SHP77 (cell line): ENCODE data around the gene SMAD6.

Experiments used
- DNase-seq, 2 experiments: peaks; one replicate each; lab custom pipeline; 2025; lab: John Stamatoyannopoulos, UW

The SMAD6 gene

GRCh38 chr15:66702035-66702786 lies at the start of gene SMAD6:
Gene SMAD6, plus strand, starts transcription at chr15:66702236. Its CDS starts 1,023 bp downstream, at chr15:66703259.
- peak; percentile 45 to 57 for DNase-seq

DNA sequence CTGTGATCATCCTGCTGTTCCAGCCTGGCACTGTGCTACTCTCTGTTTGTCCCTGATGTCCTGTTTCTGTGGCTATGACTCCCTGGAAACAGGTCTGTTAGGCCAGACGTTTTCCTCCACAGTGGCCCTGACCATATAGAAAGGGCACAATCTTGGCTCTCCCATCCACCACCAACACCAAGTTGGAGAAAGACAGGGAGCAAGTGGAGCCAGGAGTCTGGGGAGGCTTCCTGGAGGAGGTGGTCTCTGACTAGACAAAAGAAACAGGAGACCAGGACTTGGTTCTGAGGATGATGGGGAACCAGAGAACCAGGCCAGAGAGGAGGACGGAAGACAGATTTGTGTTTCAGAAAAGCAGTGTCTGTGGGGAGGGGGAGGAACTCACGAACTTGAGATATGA lies 49.2 kb upstream of the SMAD6 start:
- DNase-seq = no peak

- no peak for DNase-seq
Measured at GRCh38 chr15:66653398-66653797, 48.6 kb upstream of the SMAD6 start.

GRCh38 chr15:66653852-66654251 lies 48.2 kb upstream of the SMAD6 start:
- DNase-seq = no peak

- DNase-seq = peak in 1 of 2 experiments; percentile 44
Measured at GRCh38 chr15:66654361-66654738, 47.7 kb upstream of the SMAD6 start.

DNA sequence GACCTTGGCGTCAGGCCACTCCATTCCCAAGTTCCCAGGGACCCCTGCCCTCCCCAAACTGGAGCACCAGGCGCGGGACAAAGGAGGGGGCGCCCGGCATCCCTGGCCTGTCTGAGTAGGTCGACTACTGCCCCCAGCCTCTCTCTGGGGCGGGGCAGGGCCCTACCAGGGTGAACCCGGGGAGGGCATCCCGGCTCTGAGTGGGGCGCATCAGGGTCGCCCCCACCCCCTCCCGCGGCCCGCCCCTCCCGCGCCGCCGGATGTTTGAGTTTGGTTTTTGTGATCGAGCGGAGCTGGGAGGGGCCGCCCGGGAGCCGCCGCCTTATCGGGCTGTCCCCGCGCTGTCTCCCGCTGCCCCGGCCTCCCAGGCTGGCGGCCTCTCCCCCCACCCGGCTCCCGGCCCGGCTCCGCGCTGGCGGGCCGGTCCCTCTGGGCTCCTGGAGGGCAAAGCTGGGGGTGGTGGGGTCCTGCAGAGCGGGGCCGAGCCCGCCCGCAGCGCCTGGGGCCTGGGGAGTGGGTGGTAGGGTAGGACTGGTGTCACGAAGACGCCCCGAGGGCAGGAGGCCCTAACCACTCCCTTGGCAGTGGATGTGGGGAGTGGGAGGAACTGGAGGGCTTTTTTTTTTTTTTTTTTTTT lies 47.2 kb upstream of the SMAD6 start:
- DNase-seq = no peak

DNA sequence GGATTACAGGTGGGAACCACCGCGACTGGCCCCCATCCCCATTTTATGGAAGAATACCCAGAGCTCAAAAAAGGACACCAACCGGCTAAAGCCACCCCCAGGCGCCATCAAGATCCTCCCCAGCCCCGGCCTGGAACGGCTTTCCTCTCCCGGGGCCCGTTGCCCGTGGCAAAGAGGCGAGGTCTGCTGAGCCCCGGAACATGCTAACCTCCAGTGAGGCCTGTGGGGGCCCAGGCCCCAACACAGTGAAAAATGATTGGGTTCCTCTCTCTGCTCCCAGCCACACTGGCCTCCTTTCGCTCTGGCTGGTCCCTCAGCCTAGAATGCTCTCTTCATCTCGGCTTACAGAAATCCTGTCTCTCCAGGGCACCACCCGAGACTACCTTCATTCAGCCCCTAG lies 46.5 kb upstream of the SMAD6 start:
- no peak for DNase-seq

DNA sequence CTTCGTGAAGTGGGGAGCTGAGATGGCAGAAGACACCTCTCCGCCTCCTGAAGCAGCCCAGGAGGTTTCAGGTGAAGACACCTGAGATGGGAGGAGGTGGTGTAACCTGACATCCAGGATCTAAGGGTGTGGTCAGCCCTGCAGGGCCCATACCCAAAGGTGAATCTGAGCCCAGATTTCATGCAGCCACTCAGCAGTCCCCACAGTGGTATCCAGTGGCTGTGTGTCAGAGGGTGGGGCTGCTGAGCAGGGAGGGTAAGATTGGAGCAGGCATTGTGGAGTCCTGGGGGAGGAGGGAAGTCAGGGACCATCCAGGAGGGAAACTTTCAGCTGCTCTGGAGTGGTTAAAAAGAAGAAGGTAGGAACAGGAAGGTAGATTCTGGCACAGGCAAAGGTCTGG lies 46.0 kb upstream of the SMAD6 start:
- DNase-seq = no peak

GRCh38 chr15:66657185-66658020 lies 44.6 kb upstream of the SMAD6 start:
- DNase-seq = no peak

GRCh38 chr15:66658044-66658443 lies 44.0 kb upstream of the SMAD6 start:
- DNase-seq = no peak

- no peak for DNase-seq
Measured at GRCh38 chr15:66658855-66659254, 43.2 kb upstream of the SMAD6 start.

DNA sequence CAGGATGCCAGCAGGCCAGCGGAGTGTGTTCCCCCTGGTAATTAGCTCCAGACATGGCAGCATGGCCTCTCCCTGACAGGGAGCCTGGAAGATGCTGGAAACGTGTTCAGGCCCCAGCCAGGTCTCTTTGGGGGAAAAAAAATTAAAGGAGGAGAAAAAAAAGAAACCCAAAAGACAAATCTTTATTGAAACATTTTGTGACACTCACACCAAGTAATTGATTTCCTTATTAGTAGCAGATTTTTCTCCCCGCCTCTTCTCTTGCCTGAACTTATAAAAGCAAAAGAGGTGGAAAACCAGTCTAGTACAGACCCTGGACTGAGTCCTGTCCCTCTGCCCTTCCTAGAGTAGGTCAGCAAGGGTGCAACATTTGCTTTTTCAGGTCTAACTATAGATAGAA lies 42.7 kb upstream of the SMAD6 start:
- DNase-seq = no peak

- DNase-seq = no peak
Measured at GRCh38 chr15:66661432-66662096, 40.5 kb upstream of the SMAD6 start.

- no peak for DNase-seq
Measured at GRCh38 chr15:66662522-66662921, 39.5 kb upstream of the SMAD6 start.

DNA sequence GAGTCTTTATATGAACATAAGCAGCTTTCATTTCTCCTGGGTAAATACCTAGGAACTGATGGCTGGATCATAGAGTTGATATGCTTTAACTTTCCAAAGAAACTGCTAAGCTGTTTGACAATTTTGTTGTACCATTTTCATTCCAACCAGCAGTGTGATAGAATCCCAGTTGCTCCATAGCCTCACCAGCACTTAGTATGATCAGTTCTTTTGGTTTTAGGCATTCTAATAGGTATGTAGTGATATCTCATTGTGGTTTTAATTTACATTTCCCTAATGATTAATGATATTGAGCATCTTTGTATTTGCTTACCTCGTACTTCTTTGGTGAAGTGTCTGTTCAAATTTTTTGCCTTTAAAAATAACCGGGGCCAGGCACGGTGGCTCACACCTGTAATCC lies 38.4 kb upstream of the SMAD6 start:
- no peak for DNase-seq

- no peak for DNase-seq
Measured at GRCh38 chr15:66670175-66670574, 31.9 kb upstream of the SMAD6 start.

- DNase-seq = peak in 1 of 2 experiments; percentile 23
Measured at GRCh38 chr15:66670762-66671580, 31.1 kb upstream of the SMAD6 start.

GRCh38 chr15:66672867-66673266 lies 29.2 kb upstream of the SMAD6 start:
- no peak for DNase-seq

DNA sequence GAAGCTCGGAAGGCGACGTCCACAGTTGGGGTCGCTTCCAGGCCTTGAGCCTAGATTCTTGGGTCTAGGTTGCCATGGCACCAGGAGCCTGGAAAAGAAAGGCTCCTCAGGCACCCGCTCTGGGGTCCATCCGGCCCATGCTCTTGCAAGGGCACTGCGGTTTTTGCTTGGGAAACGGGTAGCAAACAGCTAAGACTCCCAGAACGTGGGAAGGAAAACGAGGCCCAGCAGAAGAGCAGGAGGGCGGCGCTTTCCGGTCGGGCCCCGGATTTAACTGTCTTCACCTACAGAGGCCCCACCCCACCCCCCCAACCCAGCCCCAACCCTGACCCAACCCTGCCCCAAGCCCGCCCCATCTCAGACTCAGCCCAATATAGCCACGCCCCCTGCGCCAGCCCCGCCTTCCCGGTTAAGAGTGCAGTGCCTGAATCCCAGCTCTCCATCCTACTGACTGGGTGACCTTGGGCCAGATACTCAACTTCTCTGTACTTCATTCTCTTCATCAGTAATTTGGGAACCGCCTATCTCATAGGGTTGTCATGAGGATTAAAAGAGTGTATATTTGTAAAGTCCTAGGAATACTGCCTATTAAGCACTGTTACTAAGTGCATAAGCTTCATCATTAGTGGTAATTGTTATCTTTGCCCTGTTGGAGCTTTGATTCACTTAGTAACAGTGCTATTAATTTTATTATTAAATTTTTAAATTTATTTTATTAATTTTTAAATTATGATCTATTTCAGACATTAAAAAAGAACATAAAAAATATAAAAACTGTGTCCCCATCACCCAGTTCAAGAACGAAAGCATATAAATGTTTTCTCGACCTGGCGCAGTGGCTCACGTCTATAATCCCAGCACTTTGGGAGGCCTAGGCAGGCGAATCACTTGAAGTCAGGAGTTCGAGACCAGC lies 28.4 kb upstream of the SMAD6 start:
- DNase-seq = peak in 1 of 2 experiments; percentile 7

DNA sequence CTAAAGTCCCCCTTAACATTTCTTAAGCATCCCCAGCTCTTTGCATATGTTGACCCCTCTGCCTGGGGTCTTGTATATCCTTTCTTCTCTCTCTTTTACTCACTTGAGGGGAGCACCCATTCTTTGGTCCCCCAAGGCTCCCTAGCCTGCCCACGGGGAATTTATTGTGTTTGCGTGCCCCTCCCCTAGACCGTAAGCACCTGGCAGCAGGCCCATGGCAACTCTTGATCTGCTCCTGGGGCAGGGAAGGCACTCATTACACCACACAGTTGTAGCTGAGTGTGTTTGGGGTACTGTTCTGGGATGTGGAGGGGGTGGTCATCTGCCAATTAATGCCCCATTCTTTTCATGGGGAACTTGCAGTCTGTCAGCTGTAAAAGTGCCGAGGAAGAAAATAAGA lies 27.3 kb upstream of the SMAD6 start:
- no peak for DNase-seq
